HG02588 (cell line): ENCODE data around the gene TACSTD2.
"Not testable (repeated sequence)": the region's sequence is repeated elsewhere in the genome, so short reads cannot be mapped to it uniquely, and the experiment has no call there.

Experiments used
- ATAC-seq: cut with Tn5 transposase; IDR thresholded peaks from one replicate; pipeline ENCODE4 v1.9.1; 2021; ENCODE audit warnings: mild to moderate bottlenecking, moderate library complexity; ENCODE audit not compliant: unreplicated experiment

TACSTD2 gene

GRCh38 chr1:58576727-58577653 is at the start of gene TACSTD2:
TSS of gene TACSTD2 (minus strand) at chr1:58577252. CDS start at chr1:58577156, 96 bp downstream.
- no peak for ATAC-seq

- ATAC-seq: no peak
Measured at GRCh38 chr1:58626293-58626692, 49.2 kb upstream of the TACSTD2 start.

- not testable (repeated sequence) for ATAC-seq
Measured at GRCh38 chr1:58623259-58623658, 46.2 kb upstream of the TACSTD2 start.

- no peak for ATAC-seq
Measured at GRCh38 chr1:58622571-58622970, 45.5 kb upstream of the TACSTD2 start.

- ATAC-seq: no peak
Measured at GRCh38 chr1:58621391-58621790, 44.3 kb upstream of the TACSTD2 start.

GRCh38 chr1:58620926-58621325 is 43.9 kb upstream of the TACSTD2 start:
- ATAC-seq: no peak

GRCh38 chr1:58620259-58620658 is 43.2 kb upstream of the TACSTD2 start:
- ATAC-seq: no peak

GRCh38 chr1:58619286-58620054 is 42.4 kb upstream of the TACSTD2 start:
- no peak for ATAC-seq

- ATAC-seq: no peak
Measured at GRCh38 chr1:58618303-58618702, 41.3 kb upstream of the TACSTD2 start.

GRCh38 chr1:58611861-58612385 is 34.9 kb upstream of the TACSTD2 start:
- no peak for ATAC-seq

- ATAC-seq: no peak
Measured at GRCh38 chr1:58608945-58609344, 31.9 kb upstream of the TACSTD2 start.

GRCh38 chr1:58608297-58608696 is 31.2 kb upstream of the TACSTD2 start:
- no peak for ATAC-seq

GRCh38 chr1:58607391-58607790 is 30.3 kb upstream of the TACSTD2 start:
- ATAC-seq: no peak

- not testable (repeated sequence) for ATAC-seq
Measured at GRCh38 chr1:58601921-58602320, 24.9 kb upstream of the TACSTD2 start.

GRCh38 chr1:58597996-58598395 is 20.9 kb upstream of the TACSTD2 start:
- ATAC-seq: no peak

GRCh38 chr1:58597076-58597475 is 20.0 kb upstream of the TACSTD2 start:
- no peak for ATAC-seq

- ATAC-seq: no peak
Measured at GRCh38 chr1:58596631-58597052, 19.6 kb upstream of the TACSTD2 start.

GRCh38 chr1:58594546-58594945 is 17.5 kb upstream of the TACSTD2 start:
- no peak for ATAC-seq

GRCh38 chr1:58592522-58593134 is 15.6 kb upstream of the TACSTD2 start:
- no peak for ATAC-seq

- ATAC-seq: no peak
Measured at GRCh38 chr1:58591806-58592205, 14.8 kb upstream of the TACSTD2 start.

- ATAC-seq: no peak
Measured at GRCh38 chr1:58590019-58590418, 13.0 kb upstream of the TACSTD2 start.
